Activated naive CD4-positive, alpha-beta T cell treated with anti-CD3 and anti-CD28 coated beads, Interleukin-2, amount 50 U/mL, for 16 hours (primary cell): ENCODE results near the gene SLC6A3.
A peak's percentile ranks its signal among the peaks of the same experiment; 100 is the strongest.

Source experiments
- DNase-seq: peaks from one replicate; pipeline ENCODE4 v3.0.0-alpha.2; 2020

The SLC6A3 gene

DNA sequence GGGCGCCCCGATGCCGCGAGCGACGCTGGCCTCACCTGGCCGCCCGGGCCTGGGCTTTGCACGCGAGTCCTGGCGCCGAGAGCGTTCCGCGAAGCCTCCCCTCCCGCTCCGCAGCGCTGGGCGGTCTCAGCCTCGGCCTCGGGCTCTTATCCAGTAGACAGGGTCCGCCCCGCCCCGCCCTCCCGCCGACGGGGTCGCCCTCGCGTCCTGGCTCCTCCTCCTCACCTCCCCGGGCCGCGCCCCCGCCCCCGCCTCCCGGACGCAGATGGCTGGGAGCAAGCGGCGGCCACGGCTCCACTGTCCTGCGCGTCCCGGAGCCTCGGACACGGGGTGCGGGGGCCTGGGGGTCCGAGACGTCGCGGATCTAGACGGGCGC, at the start of gene SLC6A3:
SLC6A3 (minus strand) TSS at position 128 of the 376 bp plus-strand sequence. CDS start 2,243 bp downstream, outside the sequence.
- DNase-seq, result no peak

DNA sequence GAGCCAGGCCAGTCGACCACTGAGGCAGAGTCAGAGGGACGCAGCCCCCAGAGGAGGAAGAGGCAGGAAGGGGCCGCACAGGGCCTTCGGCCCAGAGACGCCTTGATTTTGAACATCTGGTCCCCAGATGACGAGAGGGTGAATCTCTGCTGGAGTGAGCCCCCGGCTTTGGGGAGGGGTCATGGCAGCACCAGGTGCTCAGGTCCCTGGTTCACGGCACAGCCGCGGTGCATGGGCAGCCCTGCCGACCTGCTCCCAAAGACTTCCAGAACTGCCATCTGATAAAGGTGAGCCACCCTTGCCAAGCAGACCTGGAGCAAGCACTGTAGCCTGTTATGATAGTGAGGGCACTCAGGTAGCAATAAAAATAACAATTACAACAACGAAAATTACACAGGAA, 48.7 kb upstream of the SLC6A3 start:
- no peak for DNase-seq

DNA sequence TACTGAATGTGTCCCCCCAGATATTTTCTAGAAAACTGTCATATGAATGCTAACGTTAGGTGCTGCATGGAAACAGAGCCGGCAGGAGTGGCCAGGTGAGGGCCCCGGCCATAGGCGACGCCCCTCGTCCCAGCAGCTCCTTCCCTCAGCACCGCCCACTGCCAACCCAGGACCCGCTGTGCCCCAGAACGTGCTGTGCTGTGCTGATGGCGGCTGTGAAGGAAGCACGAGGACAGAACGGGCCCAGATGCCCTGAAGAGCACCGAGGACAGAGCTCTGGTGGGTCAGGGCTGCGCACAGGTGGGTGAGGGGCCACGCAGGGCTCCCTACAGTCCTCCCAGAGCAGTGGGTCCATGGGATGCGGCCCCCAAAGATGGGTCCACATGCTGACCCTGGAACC, 48.2 kb upstream of the SLC6A3 start:
- DNase-seq, result no peak

DNA sequence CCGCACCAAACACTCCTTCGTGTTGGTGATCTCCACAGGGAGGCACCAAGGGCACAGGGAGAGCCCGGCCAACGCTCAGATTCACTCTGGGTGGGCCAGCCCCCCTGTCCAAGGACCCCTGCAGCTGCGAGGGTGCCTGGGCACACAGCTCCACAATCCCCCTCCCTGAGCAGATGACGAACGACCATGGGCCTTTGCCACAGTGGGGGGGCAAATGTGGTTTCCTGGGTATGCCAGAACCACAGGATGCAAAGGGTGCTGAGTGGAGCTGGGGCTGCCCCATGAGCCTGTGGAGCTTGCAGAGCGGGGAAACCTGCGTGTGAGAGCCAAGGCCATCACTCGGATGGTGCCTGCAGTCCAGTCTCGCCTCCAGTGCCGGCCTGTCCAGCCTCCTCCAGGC, 47.5 kb upstream of the SLC6A3 start:
- DNase-seq, result no peak

DNA sequence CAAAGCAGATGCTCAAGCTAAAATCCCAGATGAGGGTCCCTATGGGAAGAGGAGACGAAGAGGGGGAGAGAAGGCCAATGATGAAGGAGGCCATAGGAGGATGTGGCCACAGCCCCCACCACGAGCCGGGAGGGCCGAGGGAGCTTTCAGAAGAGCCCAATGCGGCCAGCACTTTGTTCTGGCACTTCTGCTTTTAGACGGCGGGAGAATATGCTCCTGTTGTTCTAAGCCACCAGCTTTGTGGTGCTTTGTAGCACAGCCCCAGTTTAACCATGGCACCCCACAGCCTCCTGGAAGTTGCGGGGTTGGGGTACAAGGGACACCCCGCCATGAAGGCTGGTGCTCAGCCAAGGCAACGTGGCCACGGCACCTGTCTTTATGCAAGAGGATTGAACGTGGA, 45.1 kb upstream of the SLC6A3 start:
- no peak for DNase-seq

DNA sequence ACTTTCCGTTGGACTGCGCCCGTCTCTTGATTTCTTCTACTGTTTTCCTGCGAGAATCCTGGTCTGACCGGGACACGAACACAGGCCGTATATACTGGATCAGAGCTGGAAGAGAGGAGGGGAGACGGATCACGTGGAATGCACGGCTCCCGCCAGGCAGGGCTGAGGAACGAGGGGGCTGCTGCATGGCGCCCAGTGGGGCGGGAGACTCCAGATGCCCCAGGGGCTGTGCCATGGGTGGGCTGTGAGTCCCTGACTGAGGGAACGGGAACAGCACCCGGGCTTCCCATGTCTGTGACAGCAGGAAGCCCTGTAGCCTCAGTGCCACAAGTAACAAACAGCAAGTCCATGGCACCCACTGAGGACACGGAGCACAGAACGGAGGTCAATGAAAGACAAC, 44.5 kb upstream of the SLC6A3 start:
- no peak for DNase-seq

DNA sequence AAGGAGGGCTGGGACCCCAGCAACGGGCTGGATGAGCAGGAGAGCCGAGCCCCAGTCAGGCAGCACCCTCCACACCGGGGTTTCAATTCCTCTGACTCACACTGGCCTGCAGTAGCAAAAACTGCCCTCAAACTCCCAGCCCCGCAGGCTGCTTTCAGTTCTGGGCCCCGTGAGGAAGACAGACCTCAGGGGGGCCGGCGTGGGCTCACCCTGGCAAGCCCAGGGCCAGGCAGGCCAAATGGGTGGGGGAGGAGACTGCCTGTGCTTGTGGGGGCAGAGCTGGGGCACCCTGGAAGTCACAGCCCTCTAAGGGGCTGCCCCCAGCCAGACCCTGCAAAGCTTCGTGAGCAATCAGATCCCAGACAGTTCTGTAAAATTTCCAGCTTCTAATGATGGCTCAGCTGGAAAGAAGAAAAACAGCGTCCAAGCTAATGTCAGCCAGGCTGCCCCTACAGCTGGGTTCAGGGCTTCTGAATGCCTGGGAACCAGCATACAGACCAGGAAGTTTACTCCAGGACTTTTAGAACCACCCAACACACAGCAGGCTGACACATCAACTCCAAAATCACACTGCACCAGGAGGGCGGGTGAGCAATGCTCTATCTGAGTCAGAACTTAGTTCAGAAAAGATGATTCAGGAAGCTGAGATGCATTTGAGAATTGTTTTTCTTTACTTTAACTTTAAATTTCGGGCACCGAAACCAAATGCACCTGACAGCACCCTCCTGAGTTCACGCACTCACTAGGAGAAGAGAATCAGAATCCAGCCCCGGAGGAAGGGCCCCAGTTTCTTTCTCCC, 43.8 kb upstream of the SLC6A3 start:
- no peak for DNase-seq

DNA sequence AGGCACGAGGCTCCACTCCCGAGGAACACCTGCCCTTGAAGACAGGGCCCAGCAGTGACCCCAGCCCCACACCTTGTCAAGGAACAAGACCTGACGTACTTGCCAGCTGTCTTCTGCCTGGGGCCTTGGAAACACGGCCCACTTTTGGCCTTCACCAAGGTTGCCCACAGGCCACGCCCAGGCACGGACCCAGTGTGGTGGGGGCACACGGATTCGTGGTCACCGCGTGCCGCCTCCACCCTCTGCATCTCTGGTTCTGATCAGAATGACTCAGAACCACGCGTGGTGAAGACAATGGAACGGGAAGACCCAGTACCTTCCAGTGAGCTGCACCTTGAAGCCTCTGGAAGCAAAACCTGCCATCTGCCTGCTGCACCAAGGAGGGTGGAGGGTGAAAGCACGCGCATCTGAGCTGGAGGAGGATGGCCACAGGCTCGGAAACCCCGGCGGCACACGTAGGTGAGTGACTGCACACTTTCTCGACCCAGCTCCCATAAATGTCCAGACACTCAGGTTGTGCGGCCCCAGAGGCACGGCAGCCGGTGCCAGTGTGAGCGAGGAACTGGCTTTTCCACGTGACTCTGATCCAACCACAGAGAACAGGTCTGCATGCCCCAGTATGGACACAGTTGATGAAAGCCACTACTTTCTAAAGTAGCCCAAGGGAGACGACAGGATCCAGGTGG, 42.0 kb upstream of the SLC6A3 start:
- DNase-seq, result no peak

DNA sequence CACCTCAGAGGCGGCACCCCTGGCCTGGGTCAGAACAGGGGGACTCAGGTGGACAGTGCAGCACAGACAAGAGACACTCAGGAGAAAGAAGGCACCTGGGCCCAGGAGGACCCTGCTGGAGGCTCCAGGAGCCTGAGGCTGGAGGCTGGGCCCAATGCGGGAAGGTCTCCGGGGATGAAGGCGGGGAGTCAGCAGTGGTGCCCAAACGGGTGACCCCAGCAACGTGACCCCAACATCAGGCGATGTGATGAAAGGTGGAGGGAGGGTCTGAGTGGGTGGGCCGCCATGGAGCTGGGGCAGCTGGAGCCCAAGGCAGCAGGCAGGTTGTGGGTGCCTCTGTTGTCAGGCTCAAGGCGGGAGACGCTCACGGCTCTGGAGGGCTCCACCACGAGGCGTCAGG, 41.0 kb upstream of the SLC6A3 start:
- no peak for DNase-seq

DNA sequence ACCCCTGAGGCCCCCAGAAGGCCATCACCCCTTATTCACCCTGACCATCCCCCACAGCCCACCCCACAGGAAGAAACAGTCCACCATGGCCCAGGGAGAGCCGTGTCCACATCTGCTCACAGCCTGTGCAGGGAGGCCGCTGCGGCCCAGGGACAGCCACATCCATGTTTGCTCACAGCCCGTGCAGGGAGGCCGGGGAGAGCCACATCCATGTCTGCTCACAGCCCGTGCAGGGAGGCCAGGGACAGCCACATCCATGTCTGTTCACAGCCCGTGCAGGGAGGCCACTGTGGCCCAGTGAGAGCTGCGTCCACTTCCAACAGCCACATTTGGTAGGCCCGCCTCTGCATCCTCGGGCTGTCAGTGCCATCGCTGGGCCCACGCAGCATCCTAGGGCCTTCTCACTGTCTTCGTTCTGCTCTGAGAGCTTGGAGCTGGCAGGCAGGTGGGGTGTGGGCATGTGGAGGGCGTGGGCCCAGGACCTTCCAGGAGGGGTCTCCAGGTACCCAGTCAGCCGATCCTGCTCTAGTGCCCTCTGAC, 40.4 kb upstream of the SLC6A3 start:
- DNase-seq, result no peak

DNA sequence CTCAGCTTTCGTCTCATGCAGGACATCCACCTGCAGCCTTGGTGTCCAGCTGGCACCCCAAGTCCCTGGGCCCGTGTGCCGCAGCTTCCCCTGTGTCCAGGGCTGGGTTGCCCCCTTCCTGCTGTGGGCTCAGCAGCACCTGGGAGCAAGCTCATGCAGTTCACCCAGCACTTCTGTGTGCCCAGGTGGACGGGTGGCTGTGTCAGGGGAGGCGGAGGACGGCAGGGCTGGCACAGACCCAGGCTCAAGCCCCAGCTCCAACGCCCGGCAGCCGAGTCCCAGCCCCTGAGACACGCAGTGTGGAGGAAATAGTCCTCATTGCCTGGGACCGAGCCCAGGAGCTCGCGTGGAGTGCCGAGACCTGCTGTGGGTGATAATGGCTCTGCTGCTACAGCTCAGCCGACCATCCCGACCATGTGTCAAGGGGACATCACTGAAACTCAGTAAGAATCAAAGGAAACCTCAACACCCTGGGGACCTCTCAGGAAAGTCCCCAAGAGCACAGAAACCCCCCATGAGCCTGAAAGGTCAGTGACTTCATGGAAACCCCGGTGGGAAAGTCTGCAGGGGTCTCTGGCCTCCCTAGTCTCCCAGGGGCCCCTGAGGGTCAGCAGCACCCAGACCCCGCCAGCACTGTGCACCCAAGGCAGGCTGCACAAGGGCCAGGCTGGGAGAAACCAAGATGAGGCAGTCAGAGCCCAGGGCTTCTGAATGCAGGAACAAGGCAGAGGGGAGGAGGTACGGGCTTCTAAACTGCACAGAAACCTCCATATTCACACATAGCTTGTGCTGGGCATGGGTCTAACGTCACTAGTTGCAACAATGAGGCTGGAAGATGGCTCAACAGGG, 39.7 kb upstream of the SLC6A3 start:
- no peak for DNase-seq

DNA sequence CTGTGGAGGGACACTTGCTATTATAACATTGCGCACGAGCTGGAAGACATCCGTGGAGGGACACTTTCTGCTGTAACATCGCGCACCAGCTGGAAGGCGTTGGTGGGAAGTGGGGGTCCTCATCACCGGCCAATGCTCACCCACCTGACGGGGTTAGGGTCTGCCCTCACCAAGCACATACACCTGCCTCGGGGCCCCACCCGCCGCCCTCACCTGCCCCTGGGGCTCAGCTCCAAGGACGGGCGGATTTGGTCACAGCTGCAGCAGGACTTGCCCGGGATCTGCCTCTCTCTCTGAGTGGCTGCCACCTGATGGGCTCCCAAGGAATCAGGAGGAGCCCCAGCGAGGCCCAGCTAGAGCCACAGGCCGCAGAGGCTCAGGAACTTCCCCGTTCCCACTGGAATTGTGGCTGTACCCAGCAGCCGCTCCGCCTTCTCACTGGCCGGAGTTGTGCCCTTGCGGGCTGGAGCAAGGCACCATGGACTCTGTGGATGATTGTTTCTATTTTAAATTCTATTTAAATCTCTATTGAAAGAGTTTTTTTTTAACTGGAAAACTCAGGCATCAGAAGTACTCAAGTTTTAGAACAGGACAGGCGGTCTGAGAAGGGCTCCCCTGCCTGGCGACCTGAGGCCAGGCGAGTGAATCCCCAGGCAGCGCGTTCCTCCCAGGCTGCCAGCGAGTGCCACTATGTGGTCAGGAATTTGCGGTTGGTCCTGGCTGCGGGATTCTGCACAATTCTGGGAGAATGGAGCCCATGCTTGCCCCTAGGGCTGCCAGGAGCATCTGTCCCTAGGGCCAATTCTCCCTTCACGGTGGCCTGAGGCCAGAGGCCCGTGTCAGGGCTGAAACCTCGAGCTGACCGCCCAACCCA, 38.9 kb upstream of the SLC6A3 start:
- DNase-seq, result no peak

DNA sequence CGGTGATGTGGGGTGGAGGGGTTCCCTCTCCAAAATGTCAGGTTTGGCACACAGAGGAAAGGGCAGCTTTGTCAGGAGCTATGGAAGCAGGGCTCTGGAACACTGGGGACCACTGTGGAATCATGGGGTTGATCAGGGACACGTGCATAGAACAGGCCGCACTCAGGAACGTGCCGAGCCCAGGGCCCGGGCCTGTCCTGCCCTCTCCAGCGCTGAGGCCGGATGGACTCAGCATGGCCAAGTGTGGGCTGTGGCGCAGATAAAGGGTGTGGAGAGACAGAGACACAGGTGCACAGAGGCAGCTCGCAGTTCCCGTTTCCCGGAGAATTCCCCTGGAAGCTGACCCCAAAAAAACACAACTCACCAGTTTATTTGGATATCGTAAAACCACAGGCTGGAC, 37.8 kb upstream of the SLC6A3 start:
- DNase-seq, result no peak

DNA sequence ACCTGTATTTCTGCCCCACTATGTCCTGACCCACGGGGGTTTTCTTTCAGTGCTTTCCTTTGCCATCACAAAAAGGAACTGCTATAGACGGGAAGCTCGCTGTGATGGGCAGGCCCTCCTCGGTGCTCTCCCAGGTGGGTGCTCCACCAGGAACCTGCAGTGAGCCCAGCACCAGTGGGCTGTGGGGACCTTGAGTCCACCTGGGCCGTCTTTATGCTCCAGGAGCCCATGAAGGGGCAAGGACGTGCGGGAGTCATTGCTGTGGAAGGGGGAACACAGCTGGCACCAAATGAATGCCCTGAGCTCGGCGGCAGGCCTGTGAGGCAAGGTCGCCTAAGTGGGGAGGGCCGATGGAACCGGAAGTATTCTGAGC, 36.7 kb upstream of the SLC6A3 start:
- no peak for DNase-seq

DNA sequence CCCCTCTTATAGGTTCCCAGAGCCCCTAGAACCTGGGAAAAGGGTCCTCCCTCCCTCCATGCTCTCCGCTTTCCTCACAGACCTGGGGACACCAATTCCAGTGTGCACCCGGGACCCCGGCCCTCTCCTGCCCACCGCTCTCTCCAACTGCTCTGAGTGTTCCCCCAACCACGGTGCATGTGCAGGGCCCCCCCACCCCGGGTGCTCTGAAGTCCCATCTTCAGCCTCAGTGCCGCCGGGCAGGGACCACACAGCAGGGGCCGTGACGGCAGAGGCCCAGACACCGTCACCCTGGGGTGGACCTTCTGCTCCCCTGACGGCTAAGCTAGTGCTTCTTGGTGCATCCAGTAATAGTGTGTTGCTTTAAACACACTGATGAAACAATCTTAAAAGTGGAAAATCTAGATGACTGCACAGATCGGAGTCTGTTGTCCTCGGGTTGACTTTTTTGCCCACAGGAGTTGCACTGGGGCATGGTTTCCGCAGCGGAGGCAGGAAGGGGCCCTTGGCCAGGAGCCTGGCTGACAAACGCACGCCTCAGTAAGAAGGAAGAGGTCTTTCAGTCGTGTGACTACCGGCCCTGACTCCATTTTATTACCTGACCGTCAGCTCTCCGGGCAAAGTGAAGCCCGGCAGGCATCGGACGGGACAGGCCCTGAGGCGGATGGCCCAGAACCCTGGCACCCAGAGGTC, 36.2 kb upstream of the SLC6A3 start:
- DNase-seq, result no peak

DNA sequence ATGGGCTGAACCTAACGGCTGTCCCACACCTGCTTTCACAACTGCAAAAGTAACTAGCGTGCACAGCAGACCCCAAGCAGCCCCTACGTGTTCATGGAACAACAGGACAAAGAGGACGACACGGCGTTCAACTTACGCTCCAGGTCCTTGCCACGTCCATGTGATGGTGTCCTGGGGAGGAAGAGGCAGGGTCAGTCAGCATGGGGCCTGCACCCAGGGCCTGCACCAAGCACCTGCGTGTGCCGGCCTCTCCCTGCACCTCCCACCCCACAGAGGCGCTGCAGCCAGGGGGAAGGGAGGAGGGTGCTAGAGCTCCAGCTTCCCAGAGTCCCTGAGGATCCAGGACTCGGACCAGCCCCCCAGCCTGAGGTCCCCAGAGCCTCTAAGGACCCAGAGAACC, 35.6 kb upstream of the SLC6A3 start:
- no peak for DNase-seq

DNA sequence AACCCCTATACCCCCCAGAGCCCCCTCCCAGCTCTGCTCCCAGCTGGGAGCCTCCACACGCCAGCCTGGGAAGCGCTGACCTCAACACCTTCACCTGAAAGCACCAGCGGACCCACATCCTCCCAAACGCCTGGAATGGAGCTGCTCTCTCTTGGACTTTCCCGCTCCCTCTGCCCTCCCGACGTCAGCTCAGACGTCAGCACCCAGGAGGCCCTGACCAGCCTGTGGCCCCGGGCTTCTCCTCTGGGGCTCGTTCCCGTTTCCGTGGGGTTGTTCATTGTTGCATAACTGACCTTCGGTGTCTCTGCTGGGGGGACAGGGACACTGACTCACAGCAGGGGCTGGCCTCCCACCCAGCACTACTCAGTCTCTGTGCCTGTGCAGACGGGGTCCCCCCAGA, 35.0 kb upstream of the SLC6A3 start:
- no peak for DNase-seq

DNA sequence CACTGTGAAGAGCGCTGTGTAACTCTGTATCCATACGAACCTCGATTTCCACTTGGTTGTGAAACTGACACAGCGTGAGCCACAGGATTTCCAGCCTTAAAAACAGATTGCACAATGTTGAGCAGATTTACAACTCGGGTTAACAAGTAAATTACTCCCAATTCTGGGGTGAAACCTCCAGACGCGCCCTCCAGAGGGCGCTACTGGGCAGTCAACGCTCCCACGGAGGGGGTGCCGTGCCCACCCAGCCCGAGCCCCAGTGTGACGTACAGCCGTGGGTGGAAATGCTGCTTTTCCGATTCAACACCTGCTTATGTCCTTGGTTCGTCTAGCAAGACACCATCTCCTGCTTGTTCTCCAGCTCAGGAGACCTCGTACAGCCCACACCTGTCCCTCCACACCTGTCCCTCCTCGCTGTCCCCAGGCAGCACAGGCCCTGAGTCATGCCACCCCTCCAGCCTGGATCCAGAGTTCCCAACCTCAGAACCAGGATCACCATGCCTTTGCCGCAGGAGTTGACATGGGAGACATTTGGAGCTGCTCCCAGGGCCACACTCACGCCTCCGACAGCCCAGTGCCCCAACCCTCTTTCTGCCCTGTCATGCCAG, 34.4 kb upstream of the SLC6A3 start:
- DNase-seq, result peak; percentile 39

DNA sequence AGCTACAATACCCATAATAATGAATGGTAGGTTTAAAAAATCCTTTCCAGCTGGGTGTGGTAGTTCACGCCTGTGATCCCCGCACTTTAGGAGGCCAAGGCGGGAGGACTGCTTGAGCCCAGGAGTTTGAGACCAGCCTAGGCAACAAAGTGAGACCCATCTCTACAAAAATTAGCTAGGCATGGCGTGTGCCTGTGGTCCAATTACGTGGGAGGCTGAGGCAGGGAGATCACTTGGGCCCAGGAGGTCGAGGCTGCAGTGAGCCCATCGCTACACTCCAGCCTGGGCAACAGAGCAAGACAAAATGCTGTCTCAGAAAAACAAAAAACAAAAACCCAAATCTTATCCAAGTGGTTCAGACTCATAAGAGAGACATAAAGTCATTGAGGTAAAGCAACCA, 33.8 kb upstream of the SLC6A3 start:
- no peak for DNase-seq

DNA sequence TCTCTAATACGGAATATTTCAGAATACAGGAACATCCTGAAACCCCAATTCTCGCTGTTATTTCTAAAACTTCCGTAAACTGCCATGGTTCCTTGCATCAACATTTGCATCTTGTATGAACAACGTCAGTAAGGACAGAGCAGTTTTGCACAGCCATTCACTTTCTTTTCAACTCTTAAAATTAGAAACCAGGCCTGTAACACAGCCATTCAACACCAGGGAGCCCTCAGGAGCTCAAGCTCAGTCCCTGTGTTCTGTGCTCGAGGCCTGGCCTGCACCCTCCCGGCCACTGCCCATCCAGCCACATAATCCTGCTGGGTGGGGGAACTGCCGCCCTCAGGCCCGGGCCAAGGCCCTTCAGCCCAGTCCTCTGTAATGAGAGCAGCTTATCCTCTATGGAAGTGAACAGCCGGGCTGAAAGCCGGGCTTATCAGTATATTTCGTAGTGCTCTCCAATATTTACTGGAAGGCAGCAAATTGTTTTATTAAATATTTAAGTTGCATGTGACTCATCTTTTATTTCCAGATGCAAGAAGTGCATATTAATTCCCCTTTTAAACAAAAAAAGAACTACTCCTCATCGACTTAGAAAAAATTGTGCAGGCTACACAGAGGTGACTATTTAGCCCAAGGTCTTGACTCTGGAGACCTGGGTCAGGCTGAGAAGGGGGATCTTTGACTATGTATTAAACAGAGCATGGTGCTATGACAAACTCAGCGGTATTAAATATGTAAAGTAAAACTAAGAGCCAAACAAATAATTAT, 33.2 kb upstream of the SLC6A3 start:
- DNase-seq, result no peak

DNA sequence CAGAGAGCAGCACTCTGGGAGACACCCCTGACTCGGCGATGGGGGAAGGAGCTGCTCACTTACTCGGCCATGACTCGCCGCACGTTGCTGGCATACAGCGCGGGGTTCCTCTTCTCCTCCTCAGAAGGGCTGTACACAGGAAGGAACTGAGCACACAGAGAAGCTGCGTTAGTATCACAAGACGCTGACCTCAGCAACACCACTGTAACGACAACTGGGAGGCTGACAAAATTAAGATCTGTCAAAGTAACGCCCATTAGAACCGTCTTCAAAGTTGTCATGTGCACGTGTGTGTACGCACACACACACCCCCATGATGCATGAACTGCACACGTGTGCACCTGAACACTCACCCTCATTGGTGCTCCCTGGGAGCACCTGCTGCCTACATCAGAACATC, 32.1 kb upstream of the SLC6A3 start:
- no peak for DNase-seq
